ENCODE data around the gene OLFM2. TPM values are rescaled to one million over a fixed set of nuclear protein-coding genes. Genes with fewer than 3 reads are reported as not detected.

Gene OLFM2
- total RNA-seq, 2 donors from 2014 or later, result 3.1 to 11.9 TPM

DNA sequence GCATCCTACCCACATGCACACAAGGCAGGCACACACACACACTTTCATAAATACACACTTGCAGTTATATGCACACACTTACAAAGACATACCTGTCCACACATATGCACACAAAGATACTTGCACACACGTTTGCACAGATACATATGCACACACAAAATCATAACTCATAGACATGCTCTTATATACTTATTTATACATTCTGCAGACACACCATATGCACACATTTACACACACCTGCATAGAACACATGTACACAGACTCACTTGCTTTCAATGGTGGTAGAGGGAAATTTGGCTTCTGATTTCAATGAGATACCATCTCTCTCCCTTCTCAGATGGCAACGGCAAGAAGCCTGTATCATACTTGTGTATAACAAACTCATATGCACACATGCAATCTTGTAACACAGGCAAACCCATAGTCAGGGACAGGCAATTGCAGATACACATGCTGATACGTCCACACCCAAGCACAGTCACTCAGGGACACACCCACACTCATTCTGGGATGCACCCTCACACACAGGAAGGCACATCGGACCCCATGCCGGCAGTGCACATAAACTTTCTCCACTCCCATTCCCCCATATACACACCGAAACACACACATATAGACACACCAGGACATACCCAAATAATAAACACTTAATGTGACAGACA is 24.7 kb downstream of the OLFM2 start:
- WGBS, 2 donors, result 57% methylated on average over 6 of the region's 6 CpGs
- ATAC-seq, result no peak
- Histone ChIP-seq H3K36me3 (replicated peaks in 1 of 2; ENCODE audit: insufficient read depth in 1 of 2, low read depth in 2 of 2) (no peaks in the 10 kb centered on the region), H3K4me1 (peaks cover 18% of the 10 kb centered on the region), H3K4me3 (no peak overlapping the region), H3K27ac (no peak overlapping the region), H3K9me3 (no peaks in the 10 kb centered on the region), H3K27me3 (no peaks in the 10 kb centered on the region)
- intact Hi-C loops (cut with DNase I), result no loop called here
- DNase-seq, result no peak
- no peak for TF ChIP-seq POLR2A (IDR thresholded peaks at IDR 0.05)
- TF ChIP-seq, protein P1, sequence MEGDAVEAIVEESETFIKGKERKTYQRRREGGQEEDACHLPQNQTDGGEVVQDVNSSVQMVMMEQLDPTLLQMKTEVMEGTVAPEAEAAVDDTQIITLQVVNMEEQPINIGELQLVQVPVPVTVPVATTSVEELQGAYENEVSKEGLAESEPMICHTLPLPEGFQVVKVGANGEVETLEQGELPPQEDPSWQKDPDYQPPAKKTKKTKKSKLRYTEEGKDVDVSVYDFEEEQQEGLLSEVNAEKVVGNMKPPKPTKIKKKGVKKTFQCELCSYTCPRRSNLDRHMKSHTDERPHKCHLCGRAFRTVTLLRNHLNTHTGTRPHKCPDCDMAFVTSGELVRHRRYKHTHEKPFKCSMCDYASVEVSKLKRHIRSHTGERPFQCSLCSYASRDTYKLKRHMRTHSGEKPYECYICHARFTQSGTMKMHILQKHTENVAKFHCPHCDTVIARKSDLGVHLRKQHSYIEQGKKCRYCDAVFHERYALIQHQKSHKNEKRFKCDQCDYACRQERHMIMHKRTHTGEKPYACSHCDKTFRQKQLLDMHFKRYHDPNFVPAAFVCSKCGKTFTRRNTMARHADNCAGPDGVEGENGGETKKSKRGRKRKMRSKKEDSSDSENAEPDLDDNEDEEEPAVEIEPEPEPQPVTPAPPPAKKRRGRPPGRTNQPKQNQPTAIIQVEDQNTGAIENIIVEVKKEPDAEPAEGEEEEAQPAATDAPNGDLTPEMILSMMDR (IDR thresholded peaks at IDR 0.05), result no peak

DNA sequence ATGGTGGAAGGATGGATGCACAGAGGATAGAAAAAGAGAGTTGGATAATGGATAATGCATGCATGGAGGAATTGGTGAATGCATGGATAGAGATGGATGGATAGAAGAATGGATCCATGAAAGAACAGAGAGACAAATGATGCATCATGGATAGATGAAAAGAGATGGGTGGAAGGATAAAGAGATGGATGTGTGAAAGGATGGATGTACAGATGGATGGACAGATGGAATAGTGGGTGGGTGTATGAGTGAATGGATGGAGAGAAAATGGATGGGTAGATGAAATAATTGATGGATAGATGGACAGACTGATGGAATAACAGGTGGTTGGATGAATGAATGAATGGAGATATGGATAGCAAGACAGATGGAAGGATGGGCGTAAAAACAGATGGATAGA is 25.7 kb downstream of the OLFM2 start:
- 78 to 100% methylated on average over 1 of the region's 1 CpG for WGBS, 2 donors
- Histone ChIP-seq H3K36me3 (replicated peaks in 1 of 2; ENCODE audit: insufficient read depth in 1 of 2, low read depth in 2 of 2) (no peaks in the 10 kb centered on the region), H3K9me3 (no peaks in the 10 kb centered on the region), H3K27ac (no peak overlapping the region), H3K4me1 (peaks cover 18% of the 10 kb centered on the region), H3K27me3 (no peaks in the 10 kb centered on the region), H3K4me3 (no peak overlapping the region)
- intact Hi-C loops (cut with DNase I), result no loop called here
- ATAC-seq (no peak), DNase-seq (no peak)
- no peak for TF ChIP-seq POLR2A (IDR thresholded peaks at IDR 0.05)
- TF ChIP-seq, protein P1 (IDR thresholded peaks at IDR 0.05), result no peak

DNA sequence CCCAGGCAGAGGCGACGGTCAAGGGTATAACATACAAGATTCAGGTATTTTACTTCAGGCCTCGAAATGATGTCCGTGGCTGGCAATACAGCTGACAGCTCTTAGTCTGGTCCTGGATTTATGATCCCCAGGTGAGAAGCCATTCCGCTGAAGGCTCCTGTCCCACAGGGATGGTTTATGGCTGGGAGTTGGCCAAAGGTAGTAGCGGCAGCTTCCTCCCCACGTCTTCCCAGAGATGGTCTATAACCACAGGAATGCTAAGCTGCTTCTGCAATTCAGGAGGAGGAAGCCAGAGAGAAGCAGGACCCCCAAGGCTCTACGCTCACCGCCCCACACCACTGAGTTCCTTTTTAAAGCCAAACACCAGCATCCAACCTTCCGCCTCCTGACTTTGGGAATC is 27.1 kb downstream of the OLFM2 start:
- no peaks in the 10 kb centered on the region for H3K36me3 ChIP-seq (replicated peaks in 1 of 2; ENCODE audit: insufficient read depth in 1 of 2, low read depth in 2 of 2)
- TF ChIP-seq, protein P1 (IDR thresholded peaks at IDR 0.05), result no peak
- no peak for TF ChIP-seq POLR2A (IDR thresholded peaks at IDR 0.05)
- no peak for DNase-seq
- WGBS, 2 donors, result 73 to 89% methylated on average over 9 to 10 of the region's 10 CpGs
- H3K4me3 ChIP-seq, result no peak overlapping the region
- no peaks in the 10 kb centered on the region for H3K27me3 ChIP-seq
- no peak overlapping the region for H3K27ac ChIP-seq
- H3K4me1 ChIP-seq, result peaks cover 12% of the 10 kb centered on the region
- no peak for ATAC-seq
- no peaks in the 10 kb centered on the region for H3K9me3 ChIP-seq
- intact Hi-C loops (cut with DNase I), result no loop called here

DNA sequence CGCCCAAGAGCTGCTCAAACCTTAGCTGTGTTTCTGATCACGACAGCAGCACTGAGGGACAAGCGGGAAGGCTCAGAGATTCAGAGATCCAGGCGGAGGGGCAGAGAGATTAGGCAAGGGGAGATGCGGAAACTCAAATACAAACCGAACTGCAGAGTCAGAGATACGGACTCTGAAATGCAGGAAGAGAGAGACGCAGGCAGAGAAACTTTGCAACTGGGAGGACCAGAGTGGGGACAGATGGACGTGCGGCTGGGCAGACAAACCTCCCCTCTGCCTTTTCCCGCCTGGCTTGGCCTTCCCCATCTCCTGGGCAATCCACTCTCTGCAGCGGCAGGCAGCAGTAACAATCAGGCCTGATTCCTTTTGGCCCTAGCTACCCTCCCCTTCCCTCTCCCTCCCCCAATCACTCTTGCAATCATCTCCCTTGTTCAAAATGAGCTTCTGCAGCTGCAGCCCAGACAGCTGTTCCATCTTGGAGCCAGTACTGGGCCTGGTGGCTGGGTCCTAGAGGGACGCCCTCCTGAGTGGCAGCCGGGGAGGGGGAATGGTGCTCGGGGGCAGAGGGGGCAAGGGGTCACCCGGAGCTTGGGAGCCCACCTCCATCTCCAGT is 29.7 kb downstream of the OLFM2 start:
- Histone ChIP-seq H3K4me3 (no peak overlapping the region), H3K36me3 (replicated peaks in 1 of 2; ENCODE audit: insufficient read depth in 1 of 2, low read depth in 2 of 2) (no peaks in the 10 kb centered on the region), H3K4me1 (no peaks in the 10 kb centered on the region), H3K27ac (no peak overlapping the region), H3K9me3 (no peaks in the 10 kb centered on the region), H3K27me3 (no peaks in the 10 kb centered on the region)
- WGBS, 2 donors, result 67 to 75% methylated on average over 14 to 16 of the region's 16 CpGs
- TF ChIP-seq, protein P1 (IDR thresholded peaks at IDR 0.05), result no peak
- no peak for TF ChIP-seq POLR2A (IDR thresholded peaks at IDR 0.05)
- intact Hi-C loops (cut with DNase I), result no loop called here
- DNase-seq (no peak), ATAC-seq (no peak)

DNA sequence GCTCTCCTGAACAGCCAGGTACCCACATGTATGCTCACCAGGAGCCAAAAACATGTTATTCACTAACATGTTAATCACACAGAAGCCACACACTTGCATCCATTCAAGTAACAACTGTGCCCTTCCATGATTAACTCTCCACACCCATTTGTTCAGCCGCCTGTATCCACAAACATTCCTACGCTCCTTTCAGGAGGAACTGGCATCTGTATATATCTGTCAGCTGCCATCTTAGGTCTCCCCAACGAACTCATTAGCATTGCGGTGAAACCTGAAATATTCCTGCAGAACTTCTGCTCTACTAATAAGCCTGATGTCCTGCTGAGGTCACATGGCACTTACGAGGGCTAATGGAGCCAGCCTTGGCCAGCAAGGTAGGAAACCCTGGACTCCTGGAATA is 33.0 kb downstream of the OLFM2 start:
- Histone ChIP-seq H3K36me3 (replicated peaks in 1 of 2; ENCODE audit: insufficient read depth in 1 of 2, low read depth in 2 of 2) (no peaks in the 10 kb centered on the region), H3K4me3 (no peak overlapping the region), H3K27ac (no peak overlapping the region), H3K4me1 (no peaks in the 10 kb centered on the region), H3K9me3 (no peaks in the 10 kb centered on the region), H3K27me3 (no peaks in the 10 kb centered on the region)
- DNase-seq (no peak), ATAC-seq (no peak)
- no peak for TF ChIP-seq POLR2A (IDR thresholded peaks at IDR 0.05)
- TF ChIP-seq, protein P1 (IDR thresholded peaks at IDR 0.05), result no peak
- intact Hi-C loops (cut with DNase I), result no loop called here
- 74 to 90% methylated on average over 4 to 5 of the region's 5 CpGs for WGBS, 2 donors
